HL-60/S4 (cell line): Measurements from ENCODE around the gene PEG3.

Experiments used
- in situ Hi-C: fragments of 300-500 bp; cut with MboI; formaldehyde crosslinking; loops from 2 replicates; pipeline ENCODE4 v1.14.3; 2022; ENCODE audit warnings: low sequenced_read_pairs

The PEG3 gene

GRCh38 chr19:56839652-56840450 lies 675 bp downstream of the PEG3 start:
- in situ Hi-C loops, result no loop called here

- in situ Hi-C loops, result no loop called here
Measured at GRCh38 chr19:56838909-56839651, 1.4 kb downstream of the PEG3 start.

- in situ Hi-C loops, result no loop called here
Measured at GRCh38 chr19:56838024-56838908, 2.3 kb downstream of the PEG3 start.

- in situ Hi-C loops, result no loop called here
Measured at GRCh38 chr19:56837492-56838023, 3.0 kb downstream of the PEG3 start.

GRCh38 chr19:56837004-56837403 lies 3.5 kb downstream of the PEG3 start:
- in situ Hi-C loops, result no loop called here

- in situ Hi-C loops, result no loop called here
Measured at GRCh38 chr19:56836059-56836458, 4.5 kb downstream of the PEG3 start.

GRCh38 chr19:56835401-56835800 lies 5.1 kb downstream of the PEG3 start:
- in situ Hi-C loops, result no loop called here

- in situ Hi-C loops, result no loop called here
Measured at GRCh38 chr19:56834564-56835375, 5.8 kb downstream of the PEG3 start.

GRCh38 chr19:56832352-56832928 lies 8.1 kb downstream of the PEG3 start:
- in situ Hi-C loops, result no loop called here

GRCh38 chr19:56831255-56831654 lies 9.3 kb downstream of the PEG3 start:
- in situ Hi-C loops, result no loop called here

GRCh38 chr19:56829596-56829995 lies 10.9 kb downstream of the PEG3 start:
- in situ Hi-C loops, result no loop called here

- in situ Hi-C loops, result no loop called here
Measured at GRCh38 chr19:56827708-56828107, 12.8 kb downstream of the PEG3 start.

GRCh38 chr19:56823956-56824355 lies 16.6 kb downstream of the PEG3 start:
- in situ Hi-C loops, result no loop called here

- in situ Hi-C loops, result no loop called here
Measured at GRCh38 chr19:56823417-56823816, 17.1 kb downstream of the PEG3 start.

GRCh38 chr19:56822755-56823154 lies 17.8 kb downstream of the PEG3 start:
- in situ Hi-C loops, result no loop called here

- in situ Hi-C loops, result no loop called here
Measured at GRCh38 chr19:56821675-56822074, 18.9 kb downstream of the PEG3 start.

GRCh38 chr19:56821209-56821608 lies 19.3 kb downstream of the PEG3 start:
- in situ Hi-C loops, result no loop called here

GRCh38 chr19:56819166-56819565 lies 21.4 kb downstream of the PEG3 start:
- in situ Hi-C loops, result no loop called here

GRCh38 chr19:56814656-56815055 lies 25.9 kb downstream of the PEG3 start:
- in situ Hi-C loops, result no loop called here

GRCh38 chr19:56813531-56813930 lies 27.0 kb downstream of the PEG3 start:
- in situ Hi-C loops, result no loop called here
